NCI-H1092 (cell line): Measurements from ENCODE around the gene DMD.
"Not testable (repeated sequence)": the region's sequence is repeated elsewhere in the genome, so short reads cannot be mapped to it uniquely, and the experiment has no call there.

Source experiments
- DNase-seq: peaks from one replicate; lab custom pipeline; 2025; lab: John Stamatoyannopoulos, UW

Gene DMD

GRCh38 chrX:32618154-32618553 is 593.2 kb downstream of the DMD start:
- DNase-seq: no peak

- DNase-seq: no peak
These were observed 596.6 kb downstream of the DMD start for GRCh38 chrX:32614707-32615106.

DNA sequence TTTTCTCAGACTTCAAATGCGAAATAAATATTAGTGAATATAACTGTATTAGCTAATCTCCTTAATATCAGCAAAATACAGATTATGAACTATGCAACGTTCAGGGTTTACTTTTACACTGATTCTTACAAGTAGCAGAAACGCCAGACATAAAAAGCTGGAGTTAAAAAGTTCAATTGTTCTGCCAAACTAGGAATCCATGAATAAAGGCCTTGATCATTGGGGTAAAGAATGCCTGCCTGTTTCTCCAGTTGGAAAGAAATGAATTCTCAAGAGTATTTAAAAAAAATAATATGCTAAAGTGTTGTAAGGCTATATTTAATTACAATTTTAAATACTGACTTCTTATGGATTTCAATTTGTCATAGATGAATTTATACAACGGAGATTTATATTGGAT is 612.2 kb downstream of the DMD start:
- DNase-seq: no peak

- DNase-seq: no peak
These were observed 612.6 kb downstream of the DMD start for GRCh38 chrX:32598707-32599106.

GRCh38 chrX:32597777-32598176 is 613.6 kb downstream of the DMD start:
- DNase-seq: no peak

GRCh38 chrX:32592786-32593185 is 618.6 kb downstream of the DMD start:
- DNase-seq: no peak

DNA sequence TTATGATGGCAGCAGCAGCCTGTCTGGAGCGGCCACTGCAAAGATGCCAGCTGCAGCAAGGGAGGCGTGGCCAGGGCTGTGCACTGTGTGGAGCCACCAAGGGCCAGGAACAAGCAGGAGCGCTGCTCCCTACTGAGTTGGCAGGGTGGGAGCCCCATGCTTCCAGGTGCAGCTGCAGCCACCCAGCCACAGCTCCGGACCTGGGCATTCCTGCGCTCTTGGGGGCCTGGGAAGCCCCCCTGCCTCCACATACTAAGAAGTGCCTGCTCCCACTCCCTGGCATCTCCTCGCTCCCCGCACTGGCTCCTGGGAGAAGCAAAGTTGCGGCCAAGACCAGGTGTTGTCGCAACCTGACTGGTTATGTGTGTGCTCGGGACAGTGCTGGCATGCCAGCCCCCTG is 619.8 kb downstream of the DMD start:
- no peak for DNase-seq

DNA sequence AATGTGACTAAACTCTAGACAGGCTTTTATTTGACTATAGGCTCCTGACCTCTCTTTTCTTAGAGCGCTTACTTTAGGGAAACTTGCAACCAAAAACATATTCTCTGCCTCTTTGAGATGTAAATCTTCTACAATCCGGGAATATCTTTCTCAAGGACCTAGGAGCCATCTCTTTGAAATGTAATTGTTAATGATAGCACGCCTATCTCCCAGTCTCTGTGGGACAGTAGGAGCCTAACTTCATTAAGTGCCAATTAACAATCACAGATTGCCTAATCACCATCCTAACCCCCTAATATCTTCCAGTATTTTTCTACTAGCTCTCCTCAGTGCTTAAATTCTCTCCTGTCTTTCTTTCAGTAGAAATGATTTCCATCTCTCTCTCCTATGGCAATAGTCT is 628.6 kb downstream of the DMD start:
- no peak for DNase-seq

DNA sequence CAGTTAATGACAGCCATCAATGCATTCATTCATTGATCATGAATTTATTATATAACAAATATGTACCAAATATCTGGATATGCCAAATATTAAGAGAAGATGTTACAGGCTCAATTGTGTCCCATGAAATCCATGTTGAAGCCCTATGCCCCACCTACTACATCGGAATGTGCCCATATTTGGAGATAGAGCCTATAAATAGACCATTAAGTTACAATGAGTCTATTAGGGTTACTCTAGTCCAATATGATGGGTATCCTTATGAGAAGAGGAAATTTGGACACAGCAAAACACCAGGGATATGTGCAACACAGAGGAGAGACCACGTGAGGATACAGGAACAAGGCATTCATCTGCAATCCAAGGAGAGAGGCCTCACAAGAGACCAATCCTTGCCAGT is 634.5 kb downstream of the DMD start:
- no peak for DNase-seq

- no peak for DNase-seq
These were observed 638.7 kb downstream of the DMD start for GRCh38 chrX:32572644-32573043.

GRCh38 chrX:32571579-32571978 is 639.8 kb downstream of the DMD start:
- no peak for DNase-seq

- no peak for DNase-seq
These were observed 649.1 kb downstream of the DMD start for GRCh38 chrX:32562261-32562660.

DNA sequence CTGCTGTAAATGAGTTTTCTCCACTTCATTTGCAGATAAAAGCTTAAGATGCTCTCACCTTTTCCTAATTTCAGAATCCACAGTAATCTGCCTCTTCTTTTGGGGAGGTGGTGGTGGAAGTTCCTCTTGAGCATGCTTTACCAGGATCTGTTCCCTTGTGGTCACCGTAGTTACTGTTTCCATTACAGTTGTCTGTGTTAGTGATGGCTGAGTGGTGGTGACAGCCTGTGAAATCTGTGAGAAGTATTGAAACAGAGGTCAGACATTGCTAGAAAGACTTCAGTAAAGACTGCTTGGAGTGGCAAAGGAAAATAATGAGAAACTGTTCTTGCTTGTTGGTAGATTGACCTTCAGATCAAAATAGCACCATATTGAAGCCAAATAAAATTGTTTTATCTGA is 666.2 kb downstream of the DMD start:
- DNase-seq: no peak

- DNase-seq: no peak
These were observed 672.8 kb downstream of the DMD start for GRCh38 chrX:32538554-32538953.

DNA sequence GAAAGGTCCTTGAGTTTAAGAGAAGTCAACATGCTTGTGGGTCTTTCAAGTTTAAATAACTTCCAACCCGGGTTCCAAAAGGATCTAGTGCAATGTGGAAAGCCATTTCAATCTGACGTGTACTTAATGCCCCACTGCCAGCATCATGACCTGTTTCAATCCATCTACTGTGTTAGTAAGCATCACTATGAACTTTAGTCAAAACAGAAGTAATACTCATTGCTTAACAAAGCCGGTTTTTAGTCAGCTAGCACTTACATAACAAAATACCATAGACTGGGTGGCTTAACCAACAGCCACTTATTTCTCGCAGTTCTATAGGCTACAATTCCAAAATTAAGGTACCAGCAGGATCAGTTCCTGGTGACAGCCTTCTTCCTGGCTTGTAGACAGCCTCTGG is 677.5 kb downstream of the DMD start:
- no peak for DNase-seq

DNA sequence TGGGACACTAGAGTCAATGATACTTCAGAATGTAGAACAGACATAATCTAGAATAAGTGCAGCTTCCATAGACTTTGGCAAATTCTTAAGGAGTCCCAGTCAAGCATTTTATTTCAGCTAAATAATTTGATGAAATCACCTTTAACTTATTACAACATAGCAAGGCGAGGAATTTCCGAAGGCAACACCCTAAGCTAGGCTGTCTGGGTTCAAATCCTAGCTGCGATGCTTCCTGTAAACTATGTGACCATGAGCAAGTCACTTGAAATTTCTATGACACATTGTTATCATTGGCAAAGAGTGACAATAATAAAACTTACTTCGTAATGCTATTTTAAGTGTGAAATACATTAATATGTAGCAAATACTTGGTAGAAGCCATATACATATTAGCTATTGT is 679.1 kb downstream of the DMD start:
- DNase-seq: no peak

- peak; percentile 9 for DNase-seq
These were observed 680.4 kb downstream of the DMD start for GRCh38 chrX:32530802-32531403.

DNA sequence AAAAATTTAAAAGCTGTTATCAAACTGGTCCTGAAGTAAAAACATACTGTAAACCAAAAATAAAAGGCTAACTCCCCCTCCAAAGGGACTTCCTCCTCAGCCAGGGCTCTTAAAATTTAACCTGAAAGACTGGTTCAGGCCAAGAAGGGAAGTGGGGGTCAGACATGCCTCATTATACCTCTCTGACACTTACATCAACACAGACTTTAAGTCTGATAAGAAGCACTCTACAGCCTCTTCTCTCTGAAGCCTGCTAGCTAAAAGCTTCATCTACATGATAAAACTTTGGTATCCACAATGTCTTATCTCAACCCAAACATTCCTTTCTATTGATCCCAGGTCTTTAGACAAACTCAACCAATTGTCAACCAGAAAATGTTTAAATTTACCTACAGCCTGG is 682.9 kb downstream of the DMD start:
- not testable (repeated sequence) for DNase-seq

DNA sequence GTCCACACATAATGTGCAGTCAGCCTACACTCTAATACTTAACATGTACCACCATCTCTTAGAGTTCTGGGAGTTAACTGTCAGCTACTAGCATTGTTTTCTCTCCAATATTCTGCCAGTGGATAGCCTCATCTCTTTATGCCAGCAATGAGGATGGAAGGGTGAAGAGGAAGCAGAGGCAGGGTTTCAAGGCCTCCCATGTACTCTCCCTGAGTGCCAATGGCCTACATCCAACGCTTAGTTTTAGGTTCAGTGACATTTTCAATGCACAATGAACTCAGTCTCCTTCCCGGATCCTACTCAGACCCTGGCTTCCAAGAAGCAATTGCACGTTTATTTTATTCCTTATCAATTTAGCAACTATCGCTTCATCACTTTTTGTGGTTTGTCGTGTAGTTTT is 686.1 kb downstream of the DMD start:
- no peak for DNase-seq

DNA sequence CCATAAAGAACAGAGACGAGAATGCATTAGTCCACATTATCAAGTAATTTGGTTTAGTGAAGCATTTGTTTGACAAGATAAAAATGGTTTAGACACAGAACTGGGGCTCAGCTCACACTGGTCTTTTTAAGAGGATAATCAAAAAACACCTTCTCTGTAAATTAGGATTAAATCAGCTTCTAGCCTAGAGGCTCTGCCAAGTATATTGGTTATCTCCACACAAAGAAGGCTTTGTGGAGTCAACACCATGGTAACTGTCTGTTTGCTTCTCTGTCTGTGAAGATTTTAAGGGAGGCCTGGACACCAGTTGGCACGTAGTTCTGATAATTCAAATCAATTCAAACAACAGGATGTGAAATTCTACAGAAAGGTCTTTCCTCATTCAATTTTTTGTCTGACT is 687.0 kb downstream of the DMD start:
- peak; percentile 31 for DNase-seq

- DNase-seq: no peak
These were observed 690.6 kb downstream of the DMD start for GRCh38 chrX:32520789-32521188.

DNA sequence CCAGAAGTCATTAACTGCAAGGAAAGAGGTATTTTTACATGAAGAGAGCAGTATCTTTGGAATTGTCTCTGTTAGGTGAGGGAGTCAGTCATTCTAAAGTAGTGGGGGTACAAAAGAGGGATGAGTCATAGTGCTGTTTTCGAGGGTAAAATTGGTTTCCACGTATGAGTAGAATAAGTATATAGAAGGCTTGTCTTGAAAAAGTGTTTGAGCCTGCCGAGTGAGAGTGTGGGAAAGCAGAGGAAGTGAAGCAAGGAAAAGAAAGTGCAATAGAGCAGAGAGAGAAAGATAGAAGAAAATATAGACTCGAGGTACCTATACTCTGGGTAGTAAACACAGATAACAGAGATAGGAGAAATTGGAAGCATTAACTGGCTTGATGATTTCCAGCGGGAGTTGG is 696.4 kb downstream of the DMD start:
- DNase-seq: no peak

DNA sequence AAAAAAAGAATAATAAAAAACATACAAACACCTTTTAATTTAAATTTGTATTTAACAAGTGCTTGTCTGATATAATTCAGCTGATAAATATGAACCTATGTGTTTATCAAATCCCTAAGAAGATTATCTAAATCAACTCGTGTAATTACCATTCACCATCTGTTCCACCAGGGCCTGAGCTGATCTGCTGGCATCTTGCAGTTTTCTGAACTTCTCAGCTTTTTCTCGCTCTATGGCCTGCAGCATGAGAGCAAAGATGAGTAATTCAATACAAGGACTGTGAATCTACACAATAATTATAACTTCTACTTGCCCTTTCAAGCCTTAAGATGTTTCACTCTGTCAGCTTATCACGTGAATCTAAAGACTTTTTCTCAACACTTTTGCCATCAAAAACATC is 709.7 kb downstream of the DMD start:
- no peak for DNase-seq

GRCh38 chrX:32496671-32497070 is 714.7 kb downstream of the DMD start:
- no peak for DNase-seq

GRCh38 chrX:32495855-32496254 is 715.5 kb downstream of the DMD start:
- DNase-seq: peak; percentile 4
